ENCODE measurements around the gene GNG11. TPM values are rescaled to one million over a fixed set of nuclear protein-coding genes. Genes with fewer than 3 reads are reported as not detected.

Gene GNG11
- total RNA-seq, 1 experiment from 2014 or later: 4.4 TPM

DNA sequence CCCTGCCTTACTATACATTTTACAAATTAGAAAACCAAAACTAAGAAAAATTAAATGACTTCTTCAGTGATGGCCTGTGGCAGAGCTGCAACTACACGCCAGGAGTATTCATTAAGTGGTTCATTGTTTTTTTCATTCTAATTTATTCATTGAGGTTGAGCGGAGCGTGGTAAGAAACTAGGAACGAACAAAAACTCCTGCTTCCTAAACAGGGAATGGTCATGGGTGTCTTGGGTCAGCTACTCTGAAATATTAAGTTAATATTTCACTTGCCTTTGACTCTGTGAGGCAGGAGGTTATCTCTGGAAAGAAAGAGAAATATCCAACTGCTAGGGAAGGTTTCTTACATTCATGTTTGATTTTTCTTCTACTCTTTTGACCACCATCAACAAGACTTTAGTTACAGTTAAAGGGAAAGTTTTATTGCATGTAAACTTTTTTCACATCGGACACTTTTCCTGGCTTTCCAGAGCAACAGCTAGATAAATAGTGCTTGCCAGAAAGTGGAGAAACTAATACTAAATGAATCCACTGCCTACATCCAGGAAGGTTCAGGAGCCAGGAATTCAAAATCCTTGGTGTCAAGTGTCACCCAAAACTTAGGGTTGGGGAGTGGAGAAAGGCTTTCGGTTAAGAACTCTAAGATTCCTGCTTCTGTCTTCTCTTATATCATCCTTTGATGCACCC, 896 bp upstream of the GNG11 start:
- no peak overlapping the region for H2AFZ ChIP-seq
- H3K27ac ChIP-seq: no peak overlapping the region
- no peaks in the 10 kb centered on the region for H3K79me2 ChIP-seq (ENCODE audit: low read depth)
- no peak for DNase-seq
- peaks cover under 1% of the 10 kb centered on the region for H3K4me1 ChIP-seq (replicated peaks; ENCODE audit: insufficient read depth)
- ChIA-PET POLR2A (ENCODE audit: unreplicated experiment) (no interaction called here), CTCF (no interaction called here)
- no peaks in the 10 kb centered on the region for H3K9me2 ChIP-seq (ENCODE audit: insufficient read depth)
- no peak overlapping the region for H3K4me3 ChIP-seq
- H3K36me3 ChIP-seq (ENCODE audit: low read depth): no peaks in the 10 kb centered on the region
- TF ChIP-seq, protein P1, sequence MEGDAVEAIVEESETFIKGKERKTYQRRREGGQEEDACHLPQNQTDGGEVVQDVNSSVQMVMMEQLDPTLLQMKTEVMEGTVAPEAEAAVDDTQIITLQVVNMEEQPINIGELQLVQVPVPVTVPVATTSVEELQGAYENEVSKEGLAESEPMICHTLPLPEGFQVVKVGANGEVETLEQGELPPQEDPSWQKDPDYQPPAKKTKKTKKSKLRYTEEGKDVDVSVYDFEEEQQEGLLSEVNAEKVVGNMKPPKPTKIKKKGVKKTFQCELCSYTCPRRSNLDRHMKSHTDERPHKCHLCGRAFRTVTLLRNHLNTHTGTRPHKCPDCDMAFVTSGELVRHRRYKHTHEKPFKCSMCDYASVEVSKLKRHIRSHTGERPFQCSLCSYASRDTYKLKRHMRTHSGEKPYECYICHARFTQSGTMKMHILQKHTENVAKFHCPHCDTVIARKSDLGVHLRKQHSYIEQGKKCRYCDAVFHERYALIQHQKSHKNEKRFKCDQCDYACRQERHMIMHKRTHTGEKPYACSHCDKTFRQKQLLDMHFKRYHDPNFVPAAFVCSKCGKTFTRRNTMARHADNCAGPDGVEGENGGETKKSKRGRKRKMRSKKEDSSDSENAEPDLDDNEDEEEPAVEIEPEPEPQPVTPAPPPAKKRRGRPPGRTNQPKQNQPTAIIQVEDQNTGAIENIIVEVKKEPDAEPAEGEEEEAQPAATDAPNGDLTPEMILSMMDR (conservative IDR thresholded peaks at IDR 0.05): no peak
- no peak for TF ChIP-seq EZH2 (IDR thresholded peaks at IDR 0.05; ENCODE audit: low read depth)
- no peaks in the 10 kb centered on the region for H3K27me3 ChIP-seq (ENCODE audit: insufficient read depth, low read depth)
- intact Hi-C loops (cut with micrococcal nuclease; ENCODE audit: unreplicated experiment): no loop called here
- H4K20me1 ChIP-seq (ENCODE audit: insufficient read depth): no peaks in the 10 kb centered on the region
- no peaks in the 10 kb centered on the region for H3K9me3 ChIP-seq (ENCODE audit: insufficient read depth, low read depth)
- no TSS peak for BruUV-seq (replicated peaks)
- no peak overlapping the region for H3K4me2 ChIP-seq
- H3F3A ChIP-seq (ENCODE audit: insufficient read depth, low read depth): peaks cover 4% of the 10 kb centered on the region

DNA sequence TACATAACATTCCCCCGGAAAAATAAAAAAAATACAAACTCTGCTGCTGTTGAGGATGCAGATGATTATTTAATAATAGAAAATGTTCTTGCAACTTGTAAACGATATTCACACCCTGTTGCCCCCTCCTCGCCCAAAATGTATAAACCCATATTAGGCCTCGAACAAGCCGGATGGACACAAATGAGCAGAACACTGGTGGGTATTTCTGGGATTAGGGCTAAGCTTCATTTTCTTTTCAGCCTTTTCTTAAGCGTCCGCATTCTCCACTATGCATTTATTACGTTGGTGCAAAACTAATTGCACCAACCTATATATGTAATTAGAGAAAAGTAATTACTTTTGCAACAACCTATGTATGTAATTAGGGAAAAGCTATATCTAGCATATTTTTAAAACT, 349 bp upstream of the GNG11 start:
- peaks cover 3% of the 10 kb centered on the region; the same call in 1 of the 2 replicates for H3F3A ChIP-seq (ENCODE audit: insufficient read depth, low read depth)
- TF ChIP-seq, protein P1 (conservative IDR thresholded peaks at IDR 0.05): no peak
- TF ChIP-seq EZH2 (IDR thresholded peaks at IDR 0.05; ENCODE audit: low read depth): no peak
- peak overlapping the region; percentile 73 for H3K4me2 ChIP-seq
- BruUV-seq (replicated peaks): no TSS peak
- ChIA-PET CTCF (interaction anchor here (1.1 kb wide), 1 partner anchor 166 kb away, joined by 3 read pairs; no protein-coding TSS in a partner anchor), POLR2A (ENCODE audit: unreplicated experiment) (interaction anchor here (0.5 kb wide), 1 partner anchor 1688 kb away, joined by 3 read pairs; no protein-coding TSS in a partner anchor)
- H4K20me1 ChIP-seq (ENCODE audit: insufficient read depth): no peaks in the 10 kb centered on the region
- no peaks in the 10 kb centered on the region; the same call in none of the 2 replicates for H3K4me1 ChIP-seq (replicated peaks; ENCODE audit: insufficient read depth)
- H3K79me2 ChIP-seq (ENCODE audit: low read depth): no peaks in the 10 kb centered on the region
- peak overlapping the region; percentile 55 for H3K4me3 ChIP-seq
- no peaks in the 10 kb centered on the region for H3K9me3 ChIP-seq (ENCODE audit: insufficient read depth, low read depth)
- H3K36me3 ChIP-seq (ENCODE audit: low read depth): no peaks in the 10 kb centered on the region
- H3K27me3 ChIP-seq (ENCODE audit: insufficient read depth, low read depth): no peaks in the 10 kb centered on the region
- H3K9me2 ChIP-seq (ENCODE audit: insufficient read depth): no peaks in the 10 kb centered on the region
- H3K27ac ChIP-seq: no peak overlapping the region
- DNase-seq: no peak
- intact Hi-C loops (cut with micrococcal nuclease; ENCODE audit: unreplicated experiment): no loop called here
- peak overlapping the region; percentile 90 for H2AFZ ChIP-seq

DNA sequence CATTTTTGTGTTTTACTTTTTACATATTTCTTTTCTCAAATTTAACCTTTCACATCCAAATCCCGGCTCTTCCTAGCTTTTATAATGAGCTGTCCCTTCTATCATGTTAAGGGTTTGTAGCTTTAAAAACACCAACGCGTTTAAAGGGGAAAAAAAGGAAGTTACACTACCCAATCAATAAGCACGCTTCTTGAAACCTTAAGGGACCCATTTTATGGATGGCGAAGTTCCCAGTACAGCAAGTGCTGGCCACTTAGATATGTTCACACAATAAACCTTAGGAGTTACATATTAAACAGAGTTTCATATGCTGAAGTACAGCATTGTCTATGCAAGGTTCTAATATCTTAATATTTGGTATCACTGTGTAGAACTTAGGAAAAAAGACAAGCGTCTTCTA, 1.8 kb downstream of the GNG11 start:
- POLR2A ChIA-PET (ENCODE audit: unreplicated experiment): no interaction called here
- Histone ChIP-seq H3K27ac (no peak overlapping the region), H3K9me2 (ENCODE audit: insufficient read depth) (no peaks in the 10 kb centered on the region), H3F3A (ENCODE audit: insufficient read depth, low read depth) (no peaks in the 10 kb centered on the region; the same call in 1 of the 2 replicates), H3K4me3 (no peak overlapping the region), H4K20me1 (ENCODE audit: insufficient read depth) (no peaks in the 10 kb centered on the region), H2AFZ (no peak overlapping the region), H3K4me1 (replicated peaks; ENCODE audit: insufficient read depth) (no peaks in the 10 kb centered on the region; the same call in 1 of the 2 replicates), H3K27me3 (ENCODE audit: insufficient read depth, low read depth) (no peaks in the 10 kb centered on the region), H3K9me3 (ENCODE audit: insufficient read depth, low read depth) (no peaks in the 10 kb centered on the region), H3K4me2 (no peak overlapping the region), H3K79me2 (ENCODE audit: low read depth) (no peaks in the 10 kb centered on the region), H3K36me3 (ENCODE audit: low read depth) (no peaks in the 10 kb centered on the region)
- no peak for DNase-seq
- intact Hi-C loops (cut with micrococcal nuclease; ENCODE audit: unreplicated experiment): no loop called here
- no TSS peak for BruUV-seq (replicated peaks)
- CTCF ChIA-PET: no interaction called here
- no peak for TF ChIP-seq EZH2 (IDR thresholded peaks at IDR 0.05; ENCODE audit: low read depth)
- TF ChIP-seq, protein P1 (conservative IDR thresholded peaks at IDR 0.05): no peak
